Measurements from ENCODE around the gene SLC25A4. TPM values are rescaled to one million over a fixed set of nuclear protein-coding genes. Genes with fewer than 3 reads are reported as not detected.

The SLC25A4 gene
- total and polyA plus RNA-seq, 7 donors: 384 to 1,107 (median 795) TPM

GRCh38 chr4:185134307-185134869 is 8.7 kb upstream of the SLC25A4 start:
- intact Hi-C loops (cut with DNase I): loop anchor here (1.0 to 10.0 kb wide), 4 partner anchors 37 to 130 kb away; no protein-coding TSS in a partner anchor
- ATAC-seq (peak; percentile 77 to 89 (median 81)), DNase-seq (no peak)
- Histone ChIP-seq H3K4me1 (peaks cover 13% of the 10 kb centered on the region), H3K36me3 (ENCODE audit: insufficient read depth in 1 of 2, low read depth in 1 of 2) (no peaks in the 10 kb centered on the region), H3K9me3 (no peaks in the 10 kb centered on the region), H3K27ac (no peak overlapping the region), H3K27me3 (ENCODE audit: insufficient read depth in 3 of 3, low read length in 2 of 3) (no peaks in the 10 kb centered on the region), H3K4me3 (no peak overlapping the region)
- peak; percentile 84 for TF ChIP-seq CTCF (IDR thresholded peaks at IDR 0.05)
- WGBS, 3 donors: 32 to 37% (median 34%) methylated on average over 3 of the region's 3 CpGs

- H3K27ac ChIP-seq: no peak overlapping the region
Measured at GRCh38 chr4:185137233-185137925, 5.7 kb upstream of the SLC25A4 start.

GRCh38 chr4:185138161-185138560 is 4.9 kb upstream of the SLC25A4 start:
- no peak overlapping the region for H3K27ac ChIP-seq
- H3K9me3 ChIP-seq: no peaks in the 10 kb centered on the region
- DNase-seq: no peak
- TF ChIP-seq CTCF (IDR thresholded peaks at IDR 0.05): no peak
- no peaks in the 10 kb centered on the region for H3K36me3 ChIP-seq (ENCODE audit: insufficient read depth in 1 of 2, low read depth in 1 of 2)
- 62 to 72% (median 63%) methylated on average over 10 of the region's 10 CpGs for WGBS, 3 donors
- intact Hi-C loops (cut with DNase I): loop anchor here in 1 of 2 donors (10.0 kb wide), 1 partner anchor 133 kb away; no protein-coding TSS in a partner anchor
- peaks cover 40% of the 10 kb centered on the region for H3K4me1 ChIP-seq
- no peak for ATAC-seq
- H3K27me3 ChIP-seq (ENCODE audit: insufficient read depth in 3 of 3, low read length in 2 of 3): no peaks in the 10 kb centered on the region
- no peak overlapping the region for H3K4me3 ChIP-seq

More at GRCh38 chr4:185137233-185137925, 5.7 kb upstream of the SLC25A4 start:
- Histone ChIP-seq H3K27me3 (ENCODE audit: insufficient read depth in 3 of 3, low read length in 2 of 3) (no peaks in the 10 kb centered on the region), H3K9me3 (no peaks in the 10 kb centered on the region), H3K4me3 (no peak overlapping the region), H3K36me3 (ENCODE audit: insufficient read depth in 1 of 2, low read depth in 1 of 2) (no peaks in the 10 kb centered on the region), H3K4me1 (peaks cover 38% of the 10 kb centered on the region)
- intact Hi-C loops (cut with DNase I): loop anchor here in 1 of 2 donors (10.0 kb wide), 1 partner anchor 133 kb away; no protein-coding TSS in a partner anchor
- DNase-seq: no peak
- ATAC-seq: no peak
- 69 to 78% (median 75%) methylated on average over 24 of the region's 24 CpGs for WGBS, 3 donors
- TF ChIP-seq CTCF (IDR thresholded peaks at IDR 0.05): no peak

- peak; percentile 28 to 49 (median 46) for ATAC-seq
- Histone ChIP-seq H3K27ac (peak overlapping the region; percentile 91), H3K36me3 (ENCODE audit: insufficient read depth in 1 of 2, low read depth in 1 of 2) (peaks cover 0 to 1% of the 10 kb centered on the region in 2 donors), H3K27me3 (ENCODE audit: insufficient read depth in 3 of 3, low read length in 2 of 3) (no peaks in the 10 kb centered on the region), H3K9me3 (no peaks in the 10 kb centered on the region), H3K4me1 (peaks cover 38% of the 10 kb centered on the region), H3K4me3 (no peak overlapping the region)
- 27 to 33% (median 31%) methylated on average over 6 of the region's 6 CpGs for WGBS, 3 donors
- peak in 1 of 2 donors; percentile 65 for DNase-seq
- intact Hi-C loops (cut with DNase I): loop anchor here in 1 of 2 donors (5.0 to 10.0 kb wide), 3 partner anchors 135 to 335 kb away; partner anchors contain the start of genes ANKRD37 and LRP2BP
- no peak for TF ChIP-seq CTCF (IDR thresholded peaks at IDR 0.05)
Measured at GRCh38 chr4:185139736-185140135, 3.3 kb upstream of the SLC25A4 start.

All from psoas muscle (tissue), 8 donors.